Measurements from ENCODE around the gene ADK. TPM values are rescaled to one million over a fixed set of nuclear protein-coding genes. Genes with fewer than 3 reads are reported as not detected.

ADK gene
- total RNA-seq, 4 donors from 2014 or later: 15.9 to 28.8 (median 23.3) TPM

DNA sequence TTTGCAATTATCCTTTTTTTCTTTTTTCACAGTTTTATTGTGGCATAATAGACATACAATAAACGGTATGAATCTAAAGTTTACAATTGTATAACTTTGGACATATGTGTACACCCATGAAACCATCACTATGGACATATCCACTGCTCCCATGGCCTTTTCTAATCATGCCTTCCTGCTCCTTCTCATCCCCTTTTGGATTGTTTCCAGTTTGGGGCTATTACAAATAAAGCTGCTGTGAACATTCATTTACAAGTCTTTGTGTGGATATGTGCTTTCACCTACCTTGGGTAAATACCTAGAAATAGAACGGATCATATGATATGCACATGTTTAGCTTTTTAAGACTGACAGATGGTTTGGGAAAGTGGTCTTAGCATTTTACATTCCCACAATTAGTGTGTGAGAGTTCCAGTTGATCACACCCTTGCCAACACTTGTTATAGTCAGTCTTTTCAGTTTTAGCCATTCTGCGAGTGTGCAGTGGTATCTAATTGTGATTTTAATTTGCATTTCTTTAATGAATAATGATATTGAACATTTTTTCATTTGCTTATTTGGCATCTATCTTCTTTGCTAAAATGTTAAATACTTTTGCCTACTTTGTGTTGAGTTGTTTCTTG is 554.4 kb downstream of the ADK start:
- Histone ChIP-seq H3K4me3 (no peak overlapping the region), H3K4me1 (peaks cover 0 to 4% of the 10 kb centered on the region in 2 donors), H3K27ac (no peak overlapping the region), H3K9me3 (no peaks in the 10 kb centered on the region), H3K27me3 (no peaks in the 10 kb centered on the region), H3K36me3 (no peaks in the 10 kb centered on the region)
- intact Hi-C loops (cut with DNase I; ENCODE audit: low total_unique reads) (no loop called here), in situ Hi-C loops (cut with MboI; ENCODE audit: low sequenced_read_pairs in 4 of 4) (no loop called here)
- ATAC-seq: no peak
- no peak for DNase-seq
- no peak for TF ChIP-seq CTCF (IDR thresholded peaks at IDR 0.05 in 4 of 5, conservative IDR thresholded peaks at IDR 0.05 in 1 of 5)
- TF ChIP-seq POLR2A (IDR thresholded peaks at IDR 0.05): no peak

- Histone ChIP-seq H3K36me3 (no peaks in the 10 kb centered on the region), H3K4me1 (peaks cover 0 to 4% of the 10 kb centered on the region in 2 donors)
Measured at GRCh38 chr10:74706966-74707365, 555.9 kb downstream of the ADK start.

GRCh38 chr10:74708246-74708645 is 557.2 kb downstream of the ADK start:
- Histone ChIP-seq H3K36me3 (no peaks in the 10 kb centered on the region), H3K4me3 (no peak overlapping the region), H3K9me3 (no peaks in the 10 kb centered on the region), H3K27me3 (no peaks in the 10 kb centered on the region), H3K4me1 (peaks cover 0 to 4% of the 10 kb centered on the region in 2 donors), H3K27ac (no peak overlapping the region)
- ATAC-seq (no peak), DNase-seq (no peak)
- in situ Hi-C loops (cut with MboI; ENCODE audit: low sequenced_read_pairs in 4 of 4): no loop called here
- intact Hi-C loops (cut with DNase I; ENCODE audit: low total_unique reads): no loop called here
- TF ChIP-seq CTCF (IDR thresholded peaks at IDR 0.05 in 4 of 5, conservative IDR thresholded peaks at IDR 0.05 in 1 of 5): no peak

More at GRCh38 chr10:74706966-74707365, 555.9 kb downstream of the ADK start:
- intact Hi-C loops (cut with DNase I; ENCODE audit: low total_unique reads) (no loop called here), in situ Hi-C loops (cut with MboI; ENCODE audit: low sequenced_read_pairs in 4 of 4) (no loop called here)
- no peak overlapping the region for H3K4me3 ChIP-seq
- TF ChIP-seq POLR2A (IDR thresholded peaks at IDR 0.05) (no peak), CTCF (IDR thresholded peaks at IDR 0.05 in 4 of 5, conservative IDR thresholded peaks at IDR 0.05 in 1 of 5) (no peak)
- DNase-seq: no peak
- H3K27ac ChIP-seq: no peak overlapping the region
- no peaks in the 10 kb centered on the region for H3K27me3 ChIP-seq
- ATAC-seq: no peak
- H3K9me3 ChIP-seq: no peaks in the 10 kb centered on the region

- in situ Hi-C loops (cut with MboI; ENCODE audit: low sequenced_read_pairs in 4 of 4) (no loop called here), intact Hi-C loops (cut with DNase I; ENCODE audit: low total_unique reads) (no loop called here)
- H3K9me3 ChIP-seq: no peaks in the 10 kb centered on the region
- no peaks in the 10 kb centered on the region for H3K27me3 ChIP-seq
- ATAC-seq: no peak
- H3K36me3 ChIP-seq: no peaks in the 10 kb centered on the region
- H3K27ac ChIP-seq: no peak overlapping the region
- TF ChIP-seq CTCF (IDR thresholded peaks at IDR 0.05 in 4 of 5, conservative IDR thresholded peaks at IDR 0.05 in 1 of 5) (no peak), POLR2A (IDR thresholded peaks at IDR 0.05) (no peak)
- H3K4me1 ChIP-seq: no peaks in the 10 kb centered on the region
- DNase-seq: no peak
- H3K4me3 ChIP-seq: no peak overlapping the region
Measured at GRCh38 chr10:74718208-74718607, 567.2 kb downstream of the ADK start.

GRCh38 chr10:74728225-74728624 is 577.2 kb downstream of the ADK start:
- TF ChIP-seq CTCF (IDR thresholded peaks at IDR 0.05 in 4 of 5, conservative IDR thresholded peaks at IDR 0.05 in 1 of 5): no peak
- TF ChIP-seq POLR2A (IDR thresholded peaks at IDR 0.05): no peak
- H3K4me3 ChIP-seq: no peak overlapping the region
- no peaks in the 10 kb centered on the region for H3K36me3 ChIP-seq
- ATAC-seq (no peak), DNase-seq (no peak)
- no peaks in the 10 kb centered on the region for H3K9me3 ChIP-seq
- no peaks in the 10 kb centered on the region for H3K4me1 ChIP-seq
- intact Hi-C loops (cut with DNase I; ENCODE audit: low total_unique reads) (no loop called here), in situ Hi-C loops (cut with MboI; ENCODE audit: low sequenced_read_pairs in 4 of 4) (no loop called here)
- H3K27me3 ChIP-seq: no peaks in the 10 kb centered on the region
- no peak overlapping the region for H3K27ac ChIP-seq
